WTC11 (cell line): ENCODE results near the gene PLA2G4F. TPM values are rescaled to one million over a fixed set of nuclear protein-coding genes. Genes with fewer than 3 reads are reported as not detected.

Experiments used
- ATAC-seq: fragments of 200-7000 bp; cut with Tn5 transposase; 2 replicates; pipeline ENCODE4 v1.10.0; 2021; ENCODE audit warnings: mild to moderate bottlenecking, moderate library complexity
- CTCF ChIA-PET: fragments of 300-600 bp; sonication (Branson Sonifier 250); formaldehyde crosslinking; loops from one replicate; lab custom pipeline; 2021; ENCODE audit warnings: antibody characterized with exemption; lab: Charles Lee
- POLR2A ChIA-PET: fragments of 350-600 bp; sonication (Branson Sonifier 250); formaldehyde crosslinking; loops from one replicate; lab custom pipeline; 2021; ENCODE audit warnings: antibody characterized with exemption; lab: Charles Lee
- DNase-seq: peaks from one replicate; pipeline ENCODE4 v3.0.0; 2021; ENCODE audit warnings: low spot score
- H3K27ac Mint-ChIP-seq: 2 replicates; pipeline ENCODE4 v1.8.0; 2021; ENCODE audit warnings: mixed read lengths
- H3K27me3 Mint-ChIP-seq: 2 replicates; pipeline ENCODE4 v1.8.0; 2021; ENCODE audit warnings: low read depth, mild to moderate bottlenecking, moderate library complexity, mixed read lengths
- H3K36me3 Mint-ChIP-seq: 2 replicates; pipeline ENCODE4 v1.8.0; 2021; ENCODE audit warnings: mixed read lengths
- H3K4me1 Mint-ChIP-seq: 2 replicates; pipeline ENCODE4 v1.8.0; 2022; ENCODE audit warnings: mixed read lengths
- H3K4me3 Mint-ChIP-seq: 2 replicates; pipeline ENCODE4 v1.8.0; 2021; ENCODE audit warnings: mild to moderate bottlenecking, moderate library complexity, mixed read lengths
- H3K9me3 Mint-ChIP-seq: 2 replicates; pipeline ENCODE4 v1.8.0; 2021; ENCODE audit warnings: mixed read lengths
- ATF1 ChIP-seq: sonication (generic); formaldehyde crosslinking; IDR thresholded peaks from 2 replicates; pipeline ENCODE4 v1.8.1; 2023; ENCODE audit warnings: mild to moderate bottlenecking, moderate library complexity, missing genetic modification reagents
- CREM ChIP-seq: sonication (generic); formaldehyde crosslinking; IDR thresholded peaks from 2 replicates; pipeline ENCODE4 v1.8.1; 2022; ENCODE audit warnings: mild to moderate bottlenecking, missing genetic modification reagents, moderate library complexity
- EMX1 ChIP-seq: fragments of 250-450 bp; sonication (Bioruptor Pico); IDR thresholded peaks from 2 replicates; pipeline ENCODE4 v1.8.0; 2021; ENCODE audit warnings: mild to moderate bottlenecking
- ESRRA ChIP-seq: sonication (generic); formaldehyde crosslinking; IDR thresholded peaks from 2 replicates; pipeline ENCODE4 v1.8.1; 2022; ENCODE audit warnings: mild to moderate bottlenecking, missing genetic modification reagents, borderline replicate concordance
- FOXJ3 ChIP-seq: sonication (generic); formaldehyde crosslinking; IDR thresholded peaks from 2 replicates; pipeline ENCODE4 v1.9.0; 2021; ENCODE audit warnings: missing genetic modification reagents, mild to moderate bottlenecking, borderline replicate concordance
- GABPB1 ChIP-seq: sonication (generic); formaldehyde crosslinking; IDR thresholded peaks from 2 replicates; pipeline ENCODE4 v1.8.1; 2023; ENCODE audit warnings: mild to moderate bottlenecking, missing genetic modification reagents
- GRHL2 ChIP-seq: fragments of 250-450 bp; sonication (Bioruptor Pico); IDR thresholded peaks from 2 replicates; pipeline ENCODE4 v1.8.0; 2022; ENCODE audit warnings: mild to moderate bottlenecking, moderate library complexity; ENCODE audit not compliant: insufficient replicate concordance, severe bottlenecking
- HMGA2 ChIP-seq: fragments of 250-450 bp; sonication (Bioruptor Pico); IDR thresholded peaks from 2 replicates; pipeline ENCODE4 v1.4.0; 2021; ENCODE audit warnings: mild to moderate bottlenecking, moderate library complexity
- JUN ChIP-seq: sonication (generic); formaldehyde crosslinking; IDR thresholded peaks from 2 replicates; pipeline ENCODE4 v1.8.0; 2023; ENCODE audit warnings: mild to moderate bottlenecking, missing genetic modification reagents
- NFATC4 ChIP-seq: fragments of 250-450 bp; sonication (Bioruptor Pico); IDR thresholded peaks from 2 replicates; pipeline ENCODE4 v1.9.0; 2021; ENCODE audit warnings: mild to moderate bottlenecking
- SMAD3 ChIP-seq: sonication (generic); formaldehyde crosslinking; IDR thresholded peaks from 2 replicates; pipeline ENCODE4 v1.8.0; 2022; ENCODE audit warnings: missing genetic modification reagents, mild to moderate bottlenecking, borderline replicate concordance
- SMAD4 ChIP-seq: sonication (generic); formaldehyde crosslinking; IDR thresholded peaks from 2 replicates; pipeline ENCODE4 v1.8.0; 2022; ENCODE audit warnings: mild to moderate bottlenecking, missing genetic modification reagents
- TEAD1 ChIP-seq: sonication (generic); formaldehyde crosslinking; IDR thresholded peaks from 2 replicates; pipeline ENCODE4 v1.8.0; 2022; ENCODE audit warnings: mild to moderate bottlenecking, missing genetic modification reagents
- ZMAT4 ChIP-seq: fragments of 250-450 bp; sonication (Bioruptor Pico); IDR thresholded peaks from 2 replicates; pipeline ENCODE4 v1.9.0; 2021; ENCODE audit warnings: mild to moderate bottlenecking
- ZNF121 ChIP-seq: sonication (generic); formaldehyde crosslinking; IDR thresholded peaks from 2 replicates; pipeline ENCODE4 v1.8.0; 2023; ENCODE audit warnings: missing genetic modification reagents
- ZNF138 ChIP-seq: sonication (generic); formaldehyde crosslinking; conservative IDR thresholded peaks from 2 replicates; pipeline ENCODE4 v1.8.1; 2022; ENCODE audit warnings: mild to moderate bottlenecking, moderate library complexity, missing genetic modification reagents
- ZNF219 ChIP-seq: sonication (generic); formaldehyde crosslinking; IDR thresholded peaks from 2 replicates; pipeline ENCODE4 v1.8.0; 2023; ENCODE audit warnings: missing genetic modification reagents, mild to moderate bottlenecking, borderline replicate concordance
- ZNF317 ChIP-seq: sonication (generic); formaldehyde crosslinking; IDR thresholded peaks from 2 replicates; pipeline ENCODE4 v1.8.1; 2023; ENCODE audit warnings: low read depth, mild to moderate bottlenecking, moderate library complexity, missing genetic modification reagents, borderline replicate concordance
- total RNA-seq: library from RNA; stranded (reverse); gene quantifications from 3 replicates; pipeline ENCODE4 v1.2.3, GENCODE V29; 2021
- TF ChIP-seq, protein P1 (sequence below): sonication (generic); formaldehyde crosslinking; IDR thresholded peaks from 2 replicates; pipeline ENCODE4 v1.8.0; 2022; ENCODE audit warnings: mild to moderate bottlenecking, missing genetic modification reagents
- TF ChIP-seq, protein P2 (sequence below): sonication (generic); formaldehyde crosslinking; IDR thresholded peaks from 2 replicates; pipeline ENCODE4 v1.8.0; 2023; ENCODE audit warnings: mild to moderate bottlenecking, missing genetic modification reagents

Gene PLA2G4F
- total RNA-seq, 1 experiment from 2014 or later, result 0.11 TPM

DNA sequence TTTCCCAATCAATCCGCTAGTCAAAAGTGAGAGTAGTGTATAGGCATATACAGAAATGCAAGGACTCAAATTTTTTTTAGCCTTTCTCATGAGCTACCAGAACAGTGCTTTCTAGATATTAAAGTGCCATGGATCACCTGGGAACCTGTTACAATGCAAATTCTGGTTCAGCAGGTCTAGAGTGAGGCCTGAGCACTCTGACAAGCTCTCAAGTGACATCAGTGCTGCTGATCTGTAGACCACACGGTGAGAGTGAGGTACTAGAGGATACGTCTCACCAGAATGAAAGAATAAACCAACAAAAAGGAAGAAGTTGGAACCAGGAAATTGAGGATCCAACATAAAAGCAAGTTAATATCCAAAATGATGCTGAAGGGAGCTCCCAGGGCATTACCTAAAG lies 46.1 kb downstream of the PLA2G4F start (continued):
- no peak for TF ChIP-seq SMAD4 (CRISPR knock-in tag)
- no peak for TF ChIP-seq TEAD1 (CRISPR knock-in tag)
- no peak for TF ChIP-seq FOXJ3 (CRISPR knock-in tag)
- TF ChIP-seq CREM (CRISPR knock-in tag), result no peak
- no peak for TF ChIP-seq SMAD3 (CRISPR knock-in tag)
- TF ChIP-seq, protein P1, sequence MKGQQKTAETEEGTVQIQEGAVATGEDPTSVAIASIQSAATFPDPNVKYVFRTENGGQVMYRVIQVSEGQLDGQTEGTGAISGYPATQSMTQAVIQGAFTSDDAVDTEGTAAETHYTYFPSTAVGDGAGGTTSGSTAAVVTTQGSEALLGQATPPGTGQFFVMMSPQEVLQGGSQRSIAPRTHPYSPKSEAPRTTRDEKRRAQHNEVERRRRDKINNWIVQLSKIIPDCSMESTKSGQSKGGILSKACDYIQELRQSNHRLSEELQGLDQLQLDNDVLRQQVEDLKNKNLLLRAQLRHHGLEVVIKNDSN (CRISPR knock-in tag), result no peak
- no peak for TF ChIP-seq GABPB1 (CRISPR knock-in tag)

DNA sequence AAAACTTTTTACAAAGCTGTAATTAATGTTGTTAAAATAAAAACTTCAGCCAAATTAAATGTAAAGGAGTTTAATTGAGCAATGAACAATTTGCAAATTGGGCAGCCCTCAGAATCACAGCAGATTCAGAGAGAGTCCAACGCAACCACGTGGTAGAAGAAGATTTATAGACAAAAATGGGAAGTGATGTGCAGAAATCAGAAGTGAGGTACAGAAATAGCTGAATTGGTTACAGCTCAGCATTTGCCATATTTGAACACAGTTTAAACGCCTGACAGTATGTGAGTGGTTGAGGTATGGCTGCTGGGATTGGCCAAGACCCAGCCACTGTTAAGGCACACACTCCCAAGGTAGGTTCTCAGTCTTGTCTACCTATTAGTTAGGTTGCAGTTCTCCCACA lies 47.6 kb downstream of the PLA2G4F start:
- H3K4me3 Mint-ChIP-seq, result no peak overlapping the region
- ATAC-seq (no peak), DNase-seq (no peak)
- 0 out of 2 replicates have a peak, but pooled peaks cover 3% of the 10 kb centered on the region for H3K4me1 Mint-ChIP-seq
- peaks cover 7% of the 10 kb centered on the region for H3K9me3 Mint-ChIP-seq
- TF ChIP-seq HMGA2, result no peak
- no peak for TF ChIP-seq ZMAT4 (CRISPR knock-in tag)
- TF ChIP-seq GABPB1 (CRISPR knock-in tag), result no peak
- TF ChIP-seq GRHL2, result no peak
- TF ChIP-seq, protein P2, sequence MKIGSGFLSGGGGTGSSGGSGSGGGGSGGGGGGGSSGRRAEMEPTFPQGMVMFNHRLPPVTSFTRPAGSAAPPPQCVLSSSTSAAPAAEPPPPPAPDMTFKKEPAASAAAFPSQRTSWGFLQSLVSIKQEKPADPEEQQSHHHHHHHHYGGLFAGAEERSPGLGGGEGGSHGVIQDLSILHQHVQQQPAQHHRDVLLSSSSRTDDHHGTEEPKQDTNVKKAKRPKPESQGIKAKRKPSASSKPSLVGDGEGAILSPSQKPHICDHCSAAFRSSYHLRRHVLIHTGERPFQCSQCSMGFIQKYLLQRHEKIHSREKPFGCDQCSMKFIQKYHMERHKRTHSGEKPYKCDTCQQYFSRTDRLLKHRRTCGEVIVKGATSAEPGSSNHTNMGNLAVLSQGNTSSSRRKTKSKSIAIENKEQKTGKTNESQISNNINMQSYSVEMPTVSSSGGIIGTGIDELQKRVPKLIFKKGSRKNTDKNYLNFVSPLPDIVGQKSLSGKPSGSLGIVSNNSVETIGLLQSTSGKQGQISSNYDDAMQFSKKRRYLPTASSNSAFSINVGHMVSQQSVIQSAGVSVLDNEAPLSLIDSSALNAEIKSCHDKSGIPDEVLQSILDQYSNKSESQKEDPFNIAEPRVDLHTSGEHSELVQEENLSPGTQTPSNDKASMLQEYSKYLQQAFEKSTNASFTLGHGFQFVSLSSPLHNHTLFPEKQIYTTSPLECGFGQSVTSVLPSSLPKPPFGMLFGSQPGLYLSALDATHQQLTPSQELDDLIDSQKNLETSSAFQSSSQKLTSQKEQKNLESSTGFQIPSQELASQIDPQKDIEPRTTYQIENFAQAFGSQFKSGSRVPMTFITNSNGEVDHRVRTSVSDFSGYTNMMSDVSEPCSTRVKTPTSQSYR (CRISPR knock-in tag), result no peak
- no peak for TF ChIP-seq ZNF121 (CRISPR knock-in tag)
- no peak for TF ChIP-seq ESRRA (CRISPR knock-in tag)
- no peak for TF ChIP-seq NFATC4 (CRISPR knock-in tag)
- no peak for TF ChIP-seq JUN (CRISPR knock-in tag)
- TF ChIP-seq, all 79 proteins: peak for 0
- H3K27ac Mint-ChIP-seq, result no peak overlapping the region
- ChIA-PET CTCF (interaction anchor here (1.5 to 2.7 kb wide), 2 partner anchors 23 to 25 kb away, joined by 3 to 13 read pairs; no protein-coding TSS in a partner anchor), POLR2A (no interaction called here)
- H3K36me3 Mint-ChIP-seq, result no peaks in the 10 kb centered on the region
- no peaks in the 10 kb centered on the region for H3K27me3 Mint-ChIP-seq

GRCh38 chr15:42108189-42108588 lies 48.2 kb downstream of the PLA2G4F start:
- no peak for DNase-seq
- TF ChIP-seq TEAD1 (CRISPR knock-in tag), result no peak
- TF ChIP-seq ATF1 (CRISPR knock-in tag), result no peak
- TF ChIP-seq ZNF317 (CRISPR knock-in tag), result no peak
- TF ChIP-seq GABPB1 (CRISPR knock-in tag), result no peak
- no peak for TF ChIP-seq SMAD4 (CRISPR knock-in tag)
- no peak for TF ChIP-seq EMX1
- POLR2A ChIA-PET, result no interaction called here
- ATAC-seq, result no peak
- Mint-ChIP-seq H3K27ac (no peak overlapping the region), H3K4me3 (no peak overlapping the region), H3K27me3 (no peaks in the 10 kb centered on the region), H3K4me1 (0 out of 2 replicates have a peak, but pooled peaks cover 3% of the 10 kb centered on the region), H3K36me3 (no peaks in the 10 kb centered on the region), H3K9me3 (peaks cover 7% of the 10 kb centered on the region)
- CTCF ChIA-PET, result interaction anchor here (0.5 to 2.7 kb wide), 3 partner anchors 22 to 345 kb away, joined by 3 to 13 read pairs (median 3); no protein-coding TSS in a partner anchor

DNA sequence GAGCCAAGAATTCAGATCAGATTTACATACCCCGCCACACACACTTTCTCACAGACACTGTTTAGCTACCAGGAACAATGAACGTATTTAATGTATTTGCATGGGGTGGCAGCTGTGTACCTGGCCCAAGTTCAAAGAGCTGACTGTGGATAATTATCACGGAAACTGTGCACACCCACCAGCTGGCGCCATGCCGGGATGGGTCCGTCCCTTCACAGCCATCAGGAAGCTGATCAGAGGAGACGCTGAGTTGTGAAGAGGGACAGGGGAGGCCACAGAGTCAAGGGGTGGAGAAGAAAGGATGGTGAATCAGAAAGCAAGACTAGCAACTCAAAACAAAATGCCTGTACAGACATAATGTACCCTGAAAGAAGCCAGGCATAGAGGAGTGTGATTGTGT lies 49.0 kb downstream of the PLA2G4F start:
- Mint-ChIP-seq H3K27ac (no peak overlapping the region), H3K36me3 (no peaks in the 10 kb centered on the region), H3K9me3 (peaks cover 7% of the 10 kb centered on the region), H3K27me3 (no peaks in the 10 kb centered on the region), H3K4me1 (0 out of 2 replicates have a peak, but pooled peaks cover 3% of the 10 kb centered on the region), H3K4me3 (no peak overlapping the region)
- ChIA-PET POLR2A (no interaction called here), CTCF (interaction anchor here (0.5 to 2.7 kb wide), 4 partner anchors 22 to 346 kb away, joined by 3 to 13 read pairs (median 4); no protein-coding TSS in a partner anchor)
- no peak for DNase-seq
- TF ChIP-seq ZNF219 (no peak), ZNF138 (CRISPR knock-in tag) (no peak)
- no peak for ATAC-seq
